Stimulated activated naive CD8-positive, alpha-beta T cell treated with anti-CD3 and anti-CD28 coated beads, Interleukin-15, Interleukin-2, amounts not matched to agents 100 U/mL and 50 U/mL, for 24 hours (primary cell): ENCODE measurements around the gene GLDN.

Experiments
- ATAC-seq: fragments of 150-1000 bp; cut with Tn5 transposase; one replicate; pipeline ENCODE4 v1.10.0; 2021
- DNase-seq: peaks from one replicate; pipeline ENCODE4 v3.0.0; 2021

The GLDN gene

DNA sequence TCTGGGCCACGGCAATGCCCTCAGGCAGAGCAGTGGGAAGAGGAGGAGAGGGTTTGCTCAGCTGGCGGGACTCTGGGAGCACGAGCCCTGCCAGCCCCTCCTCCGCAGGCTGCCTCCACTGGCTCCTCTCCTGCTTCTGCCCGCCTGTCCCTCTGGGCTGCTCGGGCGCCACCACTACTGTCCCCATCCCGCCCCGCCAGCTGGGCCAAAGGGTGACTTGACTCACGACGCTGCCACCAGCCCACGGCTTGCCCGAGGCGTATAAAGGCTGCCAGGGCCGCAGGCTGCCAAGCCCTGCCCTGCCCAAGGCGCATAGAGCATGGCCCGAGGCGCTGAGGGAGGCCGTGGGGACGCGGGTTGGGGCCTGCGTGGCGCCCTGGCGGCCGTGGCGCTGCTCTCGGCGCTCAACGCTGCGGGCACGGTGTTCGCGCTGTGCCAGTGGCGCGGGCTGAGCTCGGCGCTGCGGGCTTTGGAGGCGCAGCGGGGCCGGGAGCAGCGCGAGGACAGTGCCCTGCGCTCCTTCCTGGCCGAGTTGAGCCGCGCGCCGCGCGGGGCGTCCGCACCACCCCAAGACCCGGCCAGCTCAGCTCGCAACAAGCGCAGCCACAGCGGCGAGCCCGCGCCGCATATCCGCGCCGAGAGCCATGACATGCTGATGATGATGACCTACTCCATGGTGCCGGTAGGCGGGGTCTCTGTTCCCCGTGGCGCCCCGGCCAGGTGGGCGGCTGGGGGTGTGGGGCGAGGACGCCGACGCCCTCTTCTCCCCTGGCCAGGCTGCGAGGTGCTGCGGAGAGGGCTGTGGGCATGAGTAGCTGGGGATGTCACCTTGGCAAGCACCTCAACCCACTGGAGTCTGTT is at the start of gene GLDN:
TSS of gene GLDN (plus strand) at position 290 of the 861 bp plus-strand sequence. CDS start at position 320, 30 bp downstream.
- ATAC-seq, result no peak
- no peak for DNase-seq

DNA sequence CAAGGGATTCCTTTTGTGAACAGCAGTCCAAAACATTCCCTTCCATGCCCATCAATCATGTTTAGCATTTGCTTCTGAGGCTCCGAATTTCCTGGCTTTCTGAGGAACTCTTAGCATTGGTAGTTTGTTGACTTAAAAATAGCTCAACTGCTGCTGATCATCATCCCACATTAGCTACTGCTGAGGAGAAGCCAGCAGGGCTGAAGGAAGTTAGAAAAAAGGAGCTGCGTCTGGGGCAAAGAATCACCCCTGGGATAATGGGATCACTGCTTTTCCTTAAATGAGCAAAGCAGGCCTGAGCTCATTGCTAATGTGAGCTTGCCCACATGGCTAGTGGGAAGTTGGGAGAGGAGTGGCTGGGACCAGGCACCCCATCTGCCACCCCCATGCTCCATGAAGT is 42.8 kb upstream of the GLDN start:
- DNase-seq (no peak), ATAC-seq (no peak)

DNA sequence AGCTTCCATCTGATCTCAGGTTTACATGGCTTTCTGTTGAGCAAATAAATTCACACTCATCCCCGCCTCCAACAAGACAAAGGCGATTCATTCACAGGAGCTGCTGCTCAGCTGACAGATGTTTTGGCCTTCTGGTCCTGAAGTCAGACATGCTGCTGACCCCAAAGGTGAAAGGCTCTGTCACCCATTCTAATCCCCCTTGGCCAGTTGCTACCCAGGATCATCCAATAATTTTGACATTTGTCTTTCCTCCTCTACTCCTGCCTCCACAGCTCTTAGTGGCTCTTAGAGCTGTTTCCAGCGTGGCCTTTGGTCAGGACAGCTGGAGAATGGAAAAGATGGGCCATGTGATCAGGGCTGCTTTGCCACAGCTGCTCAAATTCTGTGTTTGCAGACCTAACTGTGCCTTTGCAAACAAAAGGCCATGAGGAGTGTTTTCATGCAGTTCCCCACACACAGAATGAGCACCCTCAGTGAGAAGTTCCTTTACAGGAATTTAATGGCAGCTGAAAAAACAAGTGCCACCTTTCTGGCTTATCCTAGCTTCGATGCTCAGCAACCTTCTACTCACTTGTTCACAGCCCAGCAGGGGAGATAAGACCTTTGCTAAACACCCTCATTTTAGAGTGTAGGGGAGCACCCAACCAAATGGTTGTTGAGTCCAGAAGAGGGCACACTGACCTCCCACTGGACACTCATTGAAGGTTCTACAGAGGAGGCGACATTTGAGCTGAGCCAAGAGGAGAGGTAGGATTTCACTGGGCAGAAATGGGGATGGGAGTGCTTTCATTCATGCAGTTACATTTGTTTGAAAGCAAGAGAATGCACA is 42.1 kb upstream of the GLDN start:
- ATAC-seq (no peak), DNase-seq (no peak)

GRCh38 chr15:51302480-51302879 is 39.0 kb upstream of the GLDN start:
- ATAC-seq (no peak), DNase-seq (no peak)

GRCh38 chr15:51303462-51303980 is 37.9 kb upstream of the GLDN start:
- no peak for DNase-seq
- no peak for ATAC-seq

- DNase-seq, result no peak
- no peak for ATAC-seq
Measured at GRCh38 chr15:51307325-51307724, 34.1 kb upstream of the GLDN start.

GRCh38 chr15:51307811-51308210 is 33.6 kb upstream of the GLDN start:
- no peak for DNase-seq
- ATAC-seq, result no peak

DNA sequence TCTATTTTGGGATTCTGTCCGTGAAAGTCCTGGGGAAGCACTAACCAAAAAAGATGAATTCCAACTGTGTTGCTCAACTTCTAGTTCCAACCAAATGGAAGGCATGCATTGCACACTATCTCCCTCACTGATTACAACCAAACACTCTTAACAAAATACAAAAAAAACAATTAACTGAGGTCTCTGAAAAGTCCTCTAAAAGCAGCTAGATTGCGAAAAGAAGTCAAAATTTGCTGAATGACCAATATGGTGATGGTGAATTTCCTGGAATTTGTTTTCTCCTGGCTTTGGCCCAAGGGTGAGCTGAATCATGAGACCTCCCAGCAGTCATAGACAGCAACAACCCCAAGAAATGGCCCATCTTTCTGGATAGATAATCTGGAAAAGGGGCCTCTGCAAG is 31.4 kb upstream of the GLDN start:
- DNase-seq (no peak), ATAC-seq (no peak)

GRCh38 chr15:51311510-51311909 is 29.9 kb upstream of the GLDN start:
- no peak for ATAC-seq

DNA sequence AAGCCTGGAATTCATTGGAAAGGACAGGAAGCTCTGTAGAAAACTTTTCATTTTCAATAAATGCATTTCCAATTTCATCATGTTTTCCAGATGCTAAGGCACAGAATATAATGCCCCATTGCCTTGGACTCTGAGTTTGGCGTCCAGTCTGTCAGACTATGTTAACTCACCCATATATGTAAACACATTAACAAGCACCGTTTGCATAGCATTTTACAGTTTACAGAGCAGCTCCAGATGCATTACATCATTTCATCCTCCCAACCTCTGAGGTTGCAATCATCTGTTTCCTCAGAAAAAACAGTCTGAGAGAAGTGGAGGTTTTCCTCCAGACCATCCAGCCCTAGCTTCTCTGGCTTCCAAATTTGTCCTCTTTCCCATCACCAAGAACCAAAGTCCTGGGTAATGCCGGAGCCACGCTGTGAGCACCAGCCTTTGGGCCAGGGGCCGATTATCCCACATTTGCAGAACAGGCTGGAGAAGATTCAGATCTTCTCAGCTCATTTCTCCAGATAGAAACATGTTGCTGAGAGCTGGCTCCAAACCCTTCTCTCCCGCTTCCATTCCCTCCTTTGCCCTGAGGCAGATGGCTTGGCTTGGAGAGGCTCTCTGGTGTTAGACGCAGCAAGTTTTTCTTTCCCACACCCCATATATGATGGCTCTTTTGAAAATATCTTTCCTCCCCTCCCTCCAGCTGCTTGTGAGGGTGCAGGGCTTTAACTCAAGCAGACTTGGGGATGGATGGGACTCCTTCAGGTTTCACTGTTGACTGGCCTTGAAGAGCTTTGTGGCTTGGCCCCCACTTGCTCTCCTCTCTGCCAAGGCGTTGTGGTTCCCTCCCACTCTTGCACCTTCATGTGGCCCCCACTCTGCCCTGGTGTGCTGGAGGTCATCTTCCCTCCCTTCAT is 29.0 kb upstream of the GLDN start:
- no peak for DNase-seq
- no peak for ATAC-seq

More at GRCh38 chr15:51311510-51311909, 29.9 kb upstream of the GLDN start:
- no peak for DNase-seq

DNA sequence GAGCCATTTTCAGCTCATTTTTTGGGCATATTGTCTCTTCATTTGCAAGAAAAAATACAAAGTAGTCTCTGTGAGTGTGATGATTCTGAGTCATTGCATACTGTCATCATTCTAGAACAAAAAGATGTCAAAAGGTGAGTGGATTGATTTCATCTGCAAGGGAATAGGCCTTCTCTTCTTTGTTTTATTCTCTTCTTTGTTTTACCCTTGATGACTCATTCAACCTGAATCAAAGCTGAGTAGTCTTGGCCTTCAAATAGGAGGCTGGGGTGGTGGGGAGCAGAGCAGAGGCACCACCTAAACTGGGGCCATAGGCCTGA is 28.4 kb upstream of the GLDN start:
- DNase-seq, result no peak
- no peak for ATAC-seq

- ATAC-seq, result no peak
- no peak for DNase-seq
Measured at GRCh38 chr15:51313644-51314280, 27.7 kb upstream of the GLDN start.

GRCh38 chr15:51314391-51315337 is 26.8 kb upstream of the GLDN start:
- no peak for ATAC-seq
- DNase-seq, result no peak

GRCh38 chr15:51315726-51316125 is 25.7 kb upstream of the GLDN start:
- no peak for ATAC-seq

DNA sequence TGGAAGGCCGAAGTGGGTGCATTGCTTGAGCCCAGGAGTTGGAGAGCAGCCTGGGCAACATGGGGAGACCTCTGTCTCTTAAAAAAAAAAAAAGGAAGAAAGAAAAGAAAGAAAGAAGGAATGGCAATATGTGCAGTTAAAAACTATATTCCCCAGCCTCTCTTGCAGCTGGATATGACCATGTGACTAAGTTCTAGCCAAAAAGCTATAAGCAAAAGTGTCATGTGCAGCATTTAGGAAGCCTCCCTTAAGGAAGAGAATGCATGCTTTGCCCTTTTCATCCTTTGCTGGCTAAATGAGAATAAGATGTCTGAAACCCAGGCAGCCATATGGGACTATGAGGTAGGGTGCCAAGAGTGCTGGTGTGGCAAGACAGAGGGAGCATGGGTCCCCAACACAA is 24.8 kb upstream of the GLDN start:
- ATAC-seq, result no peak
- no peak for DNase-seq

More at GRCh38 chr15:51315726-51316125, 25.7 kb upstream of the GLDN start:
- no peak for DNase-seq

- ATAC-seq, result no peak
- no peak for DNase-seq
Measured at GRCh38 chr15:51318382-51319150, 22.9 kb upstream of the GLDN start.

DNA sequence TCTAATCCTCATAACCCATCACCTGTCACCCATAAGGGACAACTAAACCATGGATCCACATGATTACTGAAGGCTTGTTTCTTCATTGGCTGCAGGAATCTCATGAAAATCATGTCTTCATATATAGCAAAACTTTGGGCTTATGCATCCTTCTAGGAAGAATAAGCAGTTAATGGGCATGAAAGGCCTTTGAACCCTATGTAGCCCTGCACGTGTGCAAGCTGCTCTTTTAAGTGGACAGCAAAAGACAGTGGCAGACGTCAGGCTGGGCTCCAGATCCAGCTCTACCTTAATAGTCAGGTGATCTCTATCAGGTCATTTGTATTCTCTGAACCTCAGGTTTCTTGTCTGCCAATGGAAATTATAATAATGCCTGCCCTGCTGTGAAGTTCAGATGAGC is 21.9 kb upstream of the GLDN start:
- no peak for DNase-seq

DNA sequence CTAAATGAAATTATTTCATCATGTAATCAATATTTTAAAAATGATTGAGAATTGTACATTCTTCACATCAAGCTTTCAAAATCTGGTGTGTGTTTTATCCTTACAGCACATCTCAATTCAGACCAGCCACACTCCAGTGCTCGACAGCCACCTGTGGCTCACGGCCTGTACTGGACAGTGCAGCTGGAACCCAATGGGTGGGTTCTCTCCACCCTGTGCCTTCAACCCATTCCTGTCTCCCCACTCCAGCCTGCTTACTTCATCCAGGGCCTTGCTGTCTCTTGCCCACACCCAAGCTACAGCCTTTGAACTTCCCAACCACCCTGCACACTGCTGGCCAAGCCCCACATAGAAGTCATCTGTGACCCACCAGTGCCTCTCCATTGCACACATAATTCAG is 20.6 kb upstream of the GLDN start:
- no peak for ATAC-seq
- no peak for DNase-seq

More for the DNA sequence above, 21.9 kb upstream of the GLDN start:
- ATAC-seq, result no peak

DNA sequence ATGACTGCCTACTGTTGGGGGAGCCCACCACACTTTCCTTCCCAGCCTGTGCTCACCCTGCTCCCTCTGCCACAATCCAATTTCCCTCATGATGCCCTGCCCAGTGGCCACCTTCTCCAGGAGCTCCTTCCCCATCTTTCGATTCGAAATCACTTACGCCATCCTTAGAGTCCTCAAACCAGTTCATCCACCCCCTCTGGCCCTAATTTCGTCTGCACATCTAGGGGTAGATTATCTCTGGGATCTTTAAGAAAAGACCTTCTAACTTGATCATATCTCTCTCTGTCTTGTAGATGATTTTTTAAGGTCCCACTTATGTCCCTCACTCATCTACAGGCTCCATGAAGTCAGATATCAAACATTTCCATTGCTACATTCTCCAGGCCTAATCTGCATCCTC is 20.1 kb upstream of the GLDN start:
- ATAC-seq, result no peak

More for the DNA sequence above, 20.1 kb upstream of the GLDN start:
- DNase-seq, result no peak
